Fibroblast of lung (primary cell): ENCODE results near the gene AFF4. TPM values are rescaled to one million over a fixed set of nuclear protein-coding genes. Genes with fewer than 3 reads are reported as not detected.

Experiments
- DNase-seq, 2 donors: peaks; one replicate each; pipeline versions ENCODE4 v3.0.0 to v3.0.0-alpha.2; 2010; ENCODE audit warnings: low read depth in 2 of 2
- H2AFZ ChIP-seq: 2 replicates; pipeline ENCODE4 v1.5.1; 2012; ENCODE audit warnings: low read length, control low read depth, inconsistent platforms
- H3K27ac ChIP-seq: 2 replicates; pipeline ENCODE4 v1.5.1; 2011; ENCODE audit warnings: low read length, control low read depth; ENCODE audit not compliant: insufficient read depth
- H3K27me3 ChIP-seq: 2 replicates; pipeline ENCODE4 v1.5.1; 2011; ENCODE audit warnings: mild to moderate bottlenecking, low read length; ENCODE audit not compliant: control insufficient read depth, insufficient read depth
- H3K36me3 ChIP-seq: 2 replicates; pipeline ENCODE4 v1.5.1; 2011; ENCODE audit warnings: low read length; ENCODE audit not compliant: control insufficient read depth, insufficient read depth
- H3K4me1 ChIP-seq: 2 replicates; pipeline ENCODE4 v1.5.1; 2011; ENCODE audit warnings: low read length; ENCODE audit not compliant: control insufficient read depth, insufficient read depth; ENCODE audit errors: extremely low read depth
- H3K4me2 ChIP-seq: 2 replicates; pipeline ENCODE4 v1.5.1; 2011; ENCODE audit warnings: low read length, control low read depth; ENCODE audit not compliant: insufficient read depth; ENCODE audit errors: extremely low read depth
- H3K4me3 ChIP-seq, 4 experiments: fragments of 200-600 bp in 1 of 4; sonication (generic) in 1 of 4; replicated peaks in 1 of 4; 2 replicates each; pipeline ENCODE4 v1.5.1; 2011 to 2016; ENCODE audit warnings: low read length in 4 of 4, low read depth in 3 of 4, mild to moderate bottlenecking in 3 of 4, control low read depth in 2 of 4, inconsistent platforms in 1 of 4, mixed read lengths in 1 of 4; ENCODE audit not compliant: insufficient read depth in 1 of 4; ENCODE audit errors: control extremely low read depth in 1 of 4
- H3K79me2 ChIP-seq: 2 replicates; pipeline ENCODE4 v1.5.1; 2012; ENCODE audit warnings: mild to moderate bottlenecking, low read length, inconsistent platforms; ENCODE audit not compliant: control insufficient read depth, insufficient read depth
- H3K9ac ChIP-seq: 2 replicates; pipeline ENCODE4 v1.5.1; 2011; ENCODE audit warnings: mild to moderate bottlenecking, low read length, control low read depth; ENCODE audit not compliant: insufficient read depth
- H3K9me3 ChIP-seq: 2 replicates; pipeline ENCODE4 v1.5.1; 2012; ENCODE audit warnings: low read depth, low read length; ENCODE audit not compliant: control insufficient read depth, insufficient read depth
- H4K20me1 ChIP-seq: 2 replicates; pipeline ENCODE4 v1.5.1; 2011; ENCODE audit warnings: low read length; ENCODE audit not compliant: control insufficient read depth, insufficient read depth; ENCODE audit errors: extremely low read depth
- CTCF ChIP-seq, 2 donors: IDR thresholded peaks in 1 of 2; conservative IDR thresholded peaks in 1 of 2; 1 replicate in 1 of 2; 2 replicates in 1 of 2; pipeline ENCODE4 v1.5.1; 2011 to 2012; ENCODE audit warnings: low read length in 2 of 2, control low read depth in 1 of 2, inconsistent platforms in 1 of 2, low read depth in 1 of 2, mild to moderate bottlenecking in 1 of 2
- EZH2 ChIP-seq: IDR thresholded peaks from 2 replicates; pipeline ENCODE4 v1.5.1; 2012; ENCODE audit warnings: low read length, control low read depth, mild to moderate bottlenecking; ENCODE audit errors: missing control alignments
- polyA plus RNA-seq, 2 donors: library from polyadenylated mRNA; depleted of rRNA in 1 of 2; stranded (reverse) in 1 of 2; unstranded in 1 of 2; fragments of >200 nt; gene quantifications; 2 replicates each; pipeline ENCODE4 v1.2.1, GENCODE V29; 2011 to 2012; ENCODE audit warnings: missing spikeins in 1 of 2
- total RNA-seq: library from RNA; depleted of rRNA; stranded (reverse); fragments of >200 nt; gene quantifications from 2 replicates; pipeline ENCODE4 v1.2.1, GENCODE V29; 2014

Gene AFF4
- total and polyA plus RNA-seq, 2 donors (not counting 1 experiment from before 2014, with no cell fraction given) = 54.2 to 73.6 TPM

DNA sequence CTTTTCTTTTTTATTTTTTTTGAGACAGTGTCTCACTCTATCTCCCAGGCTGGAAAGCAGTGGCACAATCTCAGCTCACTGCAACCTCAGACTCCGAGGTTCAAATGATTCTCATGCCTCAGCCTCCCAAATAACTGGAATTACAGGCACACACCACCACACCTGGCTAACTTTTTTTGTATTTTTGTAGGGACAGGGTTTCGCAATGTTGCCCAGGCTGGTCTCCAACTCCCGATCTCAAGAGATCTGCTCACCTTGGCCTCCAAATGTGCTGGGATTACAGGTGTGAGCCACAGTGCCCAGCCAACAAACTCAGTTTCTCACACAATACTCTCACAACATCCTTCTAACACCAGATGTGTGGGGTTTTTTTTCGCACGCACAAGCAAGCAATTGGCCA lies 22.1 kb downstream of the AFF4 start:
- TF ChIP-seq EZH2 (no peak), CTCF (conservative IDR thresholded peaks at IDR 0.05 in 1 of 2, IDR thresholded peaks at IDR 0.05 in 1 of 2; ENCODE audit: low read depth in 1 of 2, low read length in 2 of 2) (no peak)
- H3K4me3 ChIP-seq = no peak overlapping the region
- H3K4me1 ChIP-seq = no peaks in the 10 kb centered on the region
- no peak overlapping the region for H2AFZ ChIP-seq
- no peaks in the 10 kb centered on the region for H3K9me3 ChIP-seq
- H3K27ac ChIP-seq = no peak overlapping the region
- H3K4me2 ChIP-seq = no peak overlapping the region
- peaks cover 4% of the 10 kb centered on the region for H4K20me1 ChIP-seq
- H3K9ac ChIP-seq = no peak overlapping the region
- DNase-seq = no peak
- H3K36me3 ChIP-seq = no peaks in the 10 kb centered on the region
- peaks cover 87% of the 10 kb centered on the region for H3K79me2 ChIP-seq
- H3K27me3 ChIP-seq = no peaks in the 10 kb centered on the region

GRCh38 chr5:132928062-132928407 lies 35.4 kb downstream of the AFF4 start:
- TF ChIP-seq CTCF (conservative IDR thresholded peaks at IDR 0.05 in 1 of 2, IDR thresholded peaks at IDR 0.05 in 1 of 2; ENCODE audit: low read depth in 1 of 2, low read length in 2 of 2) (no peak), EZH2 (no peak)
- H2AFZ ChIP-seq = no peak overlapping the region
- peaks cover 5% of the 10 kb centered on the region for H3K36me3 ChIP-seq
- no peak overlapping the region for H3K4me2 ChIP-seq
- no peaks in the 10 kb centered on the region for H3K4me1 ChIP-seq
- no peak overlapping the region for H3K9ac ChIP-seq
- no peak overlapping the region for H3K4me3 ChIP-seq
- no peaks in the 10 kb centered on the region for H4K20me1 ChIP-seq
- no peak overlapping the region for H3K27ac ChIP-seq
- peaks cover 23% of the 10 kb centered on the region for H3K79me2 ChIP-seq
- H3K9me3 ChIP-seq = no peaks in the 10 kb centered on the region
- no peak for DNase-seq
- H3K27me3 ChIP-seq = no peaks in the 10 kb centered on the region

DNA sequence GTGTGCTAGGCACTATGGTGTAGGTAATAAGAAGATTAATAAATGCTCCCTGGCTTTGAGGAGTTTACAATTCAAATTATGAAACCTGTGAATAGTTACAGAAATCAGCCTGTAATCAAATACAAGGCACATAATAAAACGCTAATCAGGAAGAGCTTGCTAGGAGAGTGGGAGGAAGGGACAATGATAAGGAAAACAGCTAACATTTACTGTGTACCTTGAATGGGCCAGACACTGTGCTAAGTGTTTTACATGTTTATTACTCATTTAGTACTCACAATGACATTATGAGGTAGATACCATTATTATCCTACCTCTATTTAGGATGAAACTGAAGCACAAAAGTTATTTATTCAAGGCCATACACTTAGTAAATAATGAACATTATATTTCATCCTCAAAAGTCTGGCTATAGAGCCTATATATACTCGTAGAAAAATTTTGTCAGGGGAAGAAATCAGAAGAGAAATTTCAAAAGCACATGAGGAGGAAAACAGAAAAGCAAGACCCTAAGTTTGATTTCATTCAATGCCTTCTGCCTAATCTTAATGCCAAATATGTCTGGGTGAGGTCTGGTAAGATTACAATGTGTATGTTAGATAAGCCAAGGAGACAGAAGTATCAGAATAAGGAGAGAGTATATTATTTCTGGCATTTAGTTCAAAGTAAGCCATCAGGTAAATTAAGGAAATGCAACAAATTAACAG lies 35.9 kb downstream of the AFF4 start:
- Histone ChIP-seq H3K36me3 (peaks cover 5% of the 10 kb centered on the region), H3K9ac (no peak overlapping the region), H3K9me3 (no peaks in the 10 kb centered on the region), H3K4me2 (no peak overlapping the region), H3K4me1 (no peaks in the 10 kb centered on the region), H3K27me3 (no peaks in the 10 kb centered on the region), H4K20me1 (no peaks in the 10 kb centered on the region), H2AFZ (no peak overlapping the region), H3K4me3 (no peak overlapping the region), H3K27ac (no peak overlapping the region), H3K79me2 (peaks cover 22% of the 10 kb centered on the region)
- TF ChIP-seq CTCF (conservative IDR thresholded peaks at IDR 0.05 in 1 of 2, IDR thresholded peaks at IDR 0.05 in 1 of 2; ENCODE audit: low read depth in 1 of 2, low read length in 2 of 2) (no peak), EZH2 (no peak)
- no peak for DNase-seq
